Measurements from ENCODE around the gene SRC.

Gene SRC

GRCh38 chr20:37309936-37310590 lies 35.9 kb upstream of the SRC start:
- H3K36me3 Mint-ChIP-seq (ENCODE audit: low read depth) = peaks cover 84% of the 10 kb centered on the region
- no peak overlapping the region for H3K27ac Mint-ChIP-seq
- no peaks in the 10 kb centered on the region for H3K27me3 Mint-ChIP-seq
- no peak overlapping the region for H3K4me3 Mint-ChIP-seq
- H3K4me1 Mint-ChIP-seq (ENCODE audit: low read depth) = peaks cover 30% of the 10 kb centered on the region
- no peaks in the 10 kb centered on the region for H3K9me3 Mint-ChIP-seq
- DNase-seq = no peak

GRCh38 chr20:37310951-37311350 lies 35.0 kb upstream of the SRC start:
- Mint-ChIP-seq H3K4me1 (ENCODE audit: low read depth) (peaks cover 39% of the 10 kb centered on the region), H3K27me3 (no peaks in the 10 kb centered on the region), H3K4me3 (no peak overlapping the region), H3K27ac (no peak overlapping the region), H3K9me3 (no peaks in the 10 kb centered on the region), H3K36me3 (ENCODE audit: low read depth) (peaks cover 83% of the 10 kb centered on the region)
- no peak for DNase-seq

GRCh38 chr20:37311710-37312355 lies 34.1 kb upstream of the SRC start:
- Mint-ChIP-seq H3K4me3 (no peak overlapping the region), H3K27ac (peak overlapping the region; percentile 1), H3K4me1 (ENCODE audit: low read depth) (peaks cover 48% of the 10 kb centered on the region), H3K9me3 (no peaks in the 10 kb centered on the region), H3K36me3 (ENCODE audit: low read depth) (peaks cover 85% of the 10 kb centered on the region), H3K27me3 (no peaks in the 10 kb centered on the region)
- no peak for DNase-seq

GRCh38 chr20:37313546-37314091 lies 32.3 kb upstream of the SRC start:
- Mint-ChIP-seq H3K4me1 (ENCODE audit: low read depth) (peaks cover 43% of the 10 kb centered on the region), H3K4me3 (no peak overlapping the region), H3K9me3 (no peaks in the 10 kb centered on the region), H3K27ac (peak overlapping the region; percentile 19), H3K36me3 (ENCODE audit: low read depth) (peaks cover 82% of the 10 kb centered on the region), H3K27me3 (no peaks in the 10 kb centered on the region)
- no peak for DNase-seq

- peak overlapping the region; percentile 19 for H3K27ac Mint-ChIP-seq
- no peak for DNase-seq
- no peaks in the 10 kb centered on the region for H3K27me3 Mint-ChIP-seq
- H3K4me1 Mint-ChIP-seq (ENCODE audit: low read depth) = peaks cover 38% of the 10 kb centered on the region
- H3K9me3 Mint-ChIP-seq = no peaks in the 10 kb centered on the region
- no peak overlapping the region for H3K4me3 Mint-ChIP-seq
- peaks cover 77% of the 10 kb centered on the region for H3K36me3 Mint-ChIP-seq (ENCODE audit: low read depth)
Observed at GRCh38 chr20:37314099-37314498, 31.8 kb upstream of the SRC start.

GRCh38 chr20:37314617-37315016 lies 31.3 kb upstream of the SRC start:
- Mint-ChIP-seq H3K4me3 (no peak overlapping the region), H3K36me3 (ENCODE audit: low read depth) (peaks cover 75% of the 10 kb centered on the region), H3K27me3 (no peaks in the 10 kb centered on the region), H3K4me1 (ENCODE audit: low read depth) (peaks cover 38% of the 10 kb centered on the region), H3K9me3 (no peaks in the 10 kb centered on the region), H3K27ac (peak overlapping the region; percentile 53)
- no peak for DNase-seq

GRCh38 chr20:37315021-37315451 lies 30.9 kb upstream of the SRC start:
- H3K9me3 Mint-ChIP-seq = no peaks in the 10 kb centered on the region
- no peak overlapping the region for H3K4me3 Mint-ChIP-seq
- no peak for DNase-seq
- peaks cover 71% of the 10 kb centered on the region for H3K36me3 Mint-ChIP-seq (ENCODE audit: low read depth)
- H3K27me3 Mint-ChIP-seq = no peaks in the 10 kb centered on the region
- peaks cover 38% of the 10 kb centered on the region for H3K4me1 Mint-ChIP-seq (ENCODE audit: low read depth)
- H3K27ac Mint-ChIP-seq = peak overlapping the region; percentile 55

GRCh38 chr20:37315452-37316110 lies 30.4 kb upstream of the SRC start:
- peaks cover 66% of the 10 kb centered on the region for H3K36me3 Mint-ChIP-seq (ENCODE audit: low read depth)
- H3K4me3 Mint-ChIP-seq = no peak overlapping the region
- DNase-seq = no peak

GRCh38 chr20:37316116-37316774 lies 29.7 kb upstream of the SRC start:
- no peak overlapping the region for H3K4me3 Mint-ChIP-seq
- H3K27ac Mint-ChIP-seq = peak overlapping the region; percentile 80
- H3K36me3 Mint-ChIP-seq (ENCODE audit: low read depth) = peaks cover 59% of the 10 kb centered on the region
- no peaks in the 10 kb centered on the region for H3K9me3 Mint-ChIP-seq
- peaks cover 38% of the 10 kb centered on the region for H3K4me1 Mint-ChIP-seq (ENCODE audit: low read depth)
- no peak for DNase-seq
- H3K27me3 Mint-ChIP-seq = no peaks in the 10 kb centered on the region

More at GRCh38 chr20:37315452-37316110, 30.4 kb upstream of the SRC start:
- peak overlapping the region; percentile 80 for H3K27ac Mint-ChIP-seq
- H3K27me3 Mint-ChIP-seq = no peaks in the 10 kb centered on the region
- H3K9me3 Mint-ChIP-seq = no peaks in the 10 kb centered on the region
- peaks cover 38% of the 10 kb centered on the region for H3K4me1 Mint-ChIP-seq (ENCODE audit: low read depth)

GRCh38 chr20:37316775-37317170 lies 29.2 kb upstream of the SRC start:
- peaks cover 38% of the 10 kb centered on the region for H3K4me1 Mint-ChIP-seq (ENCODE audit: low read depth)
- H3K36me3 Mint-ChIP-seq (ENCODE audit: low read depth) = peaks cover 57% of the 10 kb centered on the region
- DNase-seq = no peak
- H3K4me3 Mint-ChIP-seq = no peak overlapping the region
- H3K27ac Mint-ChIP-seq = peak overlapping the region; percentile 80
- no peaks in the 10 kb centered on the region for H3K9me3 Mint-ChIP-seq
- no peaks in the 10 kb centered on the region for H3K27me3 Mint-ChIP-seq

GRCh38 chr20:37317316-37317715 lies 28.6 kb upstream of the SRC start:
- H3K4me1 Mint-ChIP-seq (ENCODE audit: low read depth) = peaks cover 36% of the 10 kb centered on the region
- peaks cover 53% of the 10 kb centered on the region for H3K36me3 Mint-ChIP-seq (ENCODE audit: low read depth)
- DNase-seq = no peak
- H3K9me3 Mint-ChIP-seq = no peaks in the 10 kb centered on the region
- H3K4me3 Mint-ChIP-seq = no peak overlapping the region
- peak overlapping the region; percentile 51 for H3K27ac Mint-ChIP-seq
- no peaks in the 10 kb centered on the region for H3K27me3 Mint-ChIP-seq

GRCh38 chr20:37317994-37318640 lies 27.8 kb upstream of the SRC start:
- peaks cover 34% of the 10 kb centered on the region for H3K4me1 Mint-ChIP-seq (ENCODE audit: low read depth)
- peak overlapping the region; percentile 45 for H3K27ac Mint-ChIP-seq
- no peak overlapping the region for H3K4me3 Mint-ChIP-seq
- DNase-seq = no peak
- no peaks in the 10 kb centered on the region for H3K27me3 Mint-ChIP-seq
- peaks cover 47% of the 10 kb centered on the region for H3K36me3 Mint-ChIP-seq (ENCODE audit: low read depth)
- H3K9me3 Mint-ChIP-seq = no peaks in the 10 kb centered on the region

- Mint-ChIP-seq H3K36me3 (ENCODE audit: low read depth) (peaks cover 40% of the 10 kb centered on the region), H3K4me3 (no peak overlapping the region), H3K27ac (no peak overlapping the region), H3K4me1 (ENCODE audit: low read depth) (peaks cover 29% of the 10 kb centered on the region), H3K27me3 (no peaks in the 10 kb centered on the region), H3K9me3 (no peaks in the 10 kb centered on the region)
- DNase-seq = no peak
Observed at GRCh38 chr20:37319151-37319671, 26.7 kb upstream of the SRC start.

GRCh38 chr20:37323985-37324384 lies 22.0 kb upstream of the SRC start:
- Mint-ChIP-seq H3K27ac (no peak overlapping the region), H3K9me3 (no peaks in the 10 kb centered on the region), H3K36me3 (ENCODE audit: low read depth) (peaks cover 3% of the 10 kb centered on the region), H3K4me3 (no peak overlapping the region), H3K27me3 (no peaks in the 10 kb centered on the region), H3K4me1 (ENCODE audit: low read depth) (no peaks in the 10 kb centered on the region)
- no peak for DNase-seq
